ENCODE results near the gene RIN1. TPM values are rescaled to one million over a fixed set of nuclear protein-coding genes. Genes with fewer than 3 reads are reported as not detected.

RIN1 gene
- total and polyA plus RNA-seq, 7 experiments from 2014 or later, result 1.4 to 22.9 (median 9.1) TPM

GRCh38 chr11:66371627-66372415 lies 35.6 kb upstream of the RIN1 start, which contains the start of gene SLC29A2:
Gene SLC29A2, minus strand, starts transcription at chr11:66371760. Its CDS starts 169 bp downstream, at chr11:66371591.
- peaks cover 0 to 3% (median 0%) of the 10 kb centered on the region in 5 donors for H3K27me3 Mint-ChIP-seq
- peak within 1 kb of the TSS; percentile 83 for H3K27ac ChIP-seq (ENCODE audit: low read depth, low read length)
- H3K4me3 Mint-ChIP-seq, result peak within 1 kb of the TSS; percentile 81 to 96 (median 88)
- peaks cover 0 to 24% (median 13%) of the 10 kb centered on the region in 7 donors for H3K4me1 Mint-ChIP-seq
- H3K4me1 ChIP-seq (ENCODE audit: control insufficient read depth in 2 of 2, insufficient read depth in 2 of 2, low read length in 2 of 2), result peaks cover 4 to 8% of the 10 kb centered on the region in 2 donors
- ATAC-seq, result peak; percentile 89
- intact Hi-C loops (cut with micrococcal nuclease), result loop anchor here (1.0 to 5.0 kb wide), 5 partner anchors 14 to 67 kb away; partner anchors contain the start of genes BRMS1 (in 2 of the 2) and MRPL11 (in 2 of the 2)
- H3K27ac Mint-ChIP-seq, result peak within 1 kb of the TSS; percentile 79 to 95 (median 90)
- peaks cover 0 to 8% (median 0%) of the 10 kb centered on the region in 3 experiments for H3K36me3 ChIP-seq (ENCODE audit: control insufficient read depth in 2 of 3, insufficient read depth in 3 of 3, low read length in 3 of 3)
- peak within 1 kb of the TSS; percentile 72 for H3K4me3 ChIP-seq (ENCODE audit: low read length)
- no peaks in the 10 kb centered on the region for H3K27me3 ChIP-seq (ENCODE audit: control insufficient read depth in 2 of 2, insufficient read depth in 2 of 2, low read length in 2 of 2)
- peak; percentile 53 to 85 (median 80) for DNase-seq
- POLR2A ChIA-PET, result interaction anchor here (0.8 to 4.8 kb wide), 12 partner anchors 14 to 586 kb away, joined by 3 to 58 read pairs (median 4); partner anchors contain the start of genes B4GAT1, BRMS1, CD248 and MRPL11
- no peaks in the 10 kb centered on the region for H3K9me3 ChIP-seq (ENCODE audit: control insufficient read depth in 2 of 3, low read length in 3 of 3)
- CTCF ChIA-PET, result interaction anchor here (0.6 to 1.9 kb wide), 4 partner anchors 14 to 414 kb away, joined by 4 to 14 read pairs (median 6); no protein-coding TSS in a partner anchor
- H3K9me3 Mint-ChIP-seq, result no peaks in the 10 kb centered on the region
- H3K36me3 Mint-ChIP-seq, result no peaks in the 10 kb centered on the region

DNA sequence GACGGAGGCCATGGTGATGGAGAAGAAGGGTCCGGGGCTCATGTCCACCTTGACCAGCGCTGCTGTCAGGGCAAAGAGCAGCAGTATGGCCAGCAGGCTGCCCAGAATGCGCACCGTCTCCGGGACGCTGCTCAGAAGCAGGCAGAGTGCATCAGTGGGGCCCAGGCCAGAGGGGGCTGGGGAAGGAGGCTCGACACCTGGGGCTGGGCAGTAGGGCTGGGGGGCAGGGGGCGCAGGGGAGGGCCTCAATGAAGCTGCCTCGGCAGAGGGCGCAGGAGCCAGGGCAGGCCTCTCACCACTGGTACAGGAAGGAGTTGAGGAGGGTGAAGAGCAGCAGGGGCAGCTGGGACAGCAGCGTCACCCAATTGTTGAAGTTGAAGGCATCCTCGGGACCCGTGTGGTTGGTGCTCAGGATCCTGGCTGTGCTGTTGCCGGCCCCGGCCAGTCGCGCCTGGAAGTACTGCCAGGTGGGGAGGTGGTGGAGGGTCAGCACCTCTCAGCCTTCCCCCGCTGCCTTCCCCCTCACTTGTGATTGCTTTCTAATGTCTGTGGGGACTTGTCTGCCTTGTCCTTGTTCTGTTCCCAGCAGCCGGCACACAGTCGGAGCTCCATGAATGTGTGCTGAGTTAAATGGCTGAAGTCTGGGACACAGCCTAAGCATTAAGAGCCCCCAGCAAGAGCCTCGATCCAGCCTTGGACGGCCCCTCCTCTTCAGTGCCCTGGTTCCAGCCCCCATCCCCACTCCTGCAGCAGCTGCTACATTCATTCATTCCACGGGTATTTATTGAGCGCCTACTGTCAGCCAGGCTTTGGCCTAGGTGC lies 33.0 kb upstream of the RIN1 start:
- no peak for ATAC-seq
- H3K27me3 ChIP-seq (ENCODE audit: control insufficient read depth in 2 of 2, insufficient read depth in 2 of 2, low read length in 2 of 2), result no peaks in the 10 kb centered on the region
- DNase-seq, result no peak
- no peaks in the 10 kb centered on the region for H3K9me3 Mint-ChIP-seq
- peaks cover 0 to 8% (median 0%) of the 10 kb centered on the region in 3 experiments for H3K36me3 ChIP-seq (ENCODE audit: control insufficient read depth in 2 of 3, insufficient read depth in 3 of 3, low read length in 3 of 3)
- peaks cover 4 to 8% of the 10 kb centered on the region in 2 donors for H3K4me1 ChIP-seq (ENCODE audit: control insufficient read depth in 2 of 2, insufficient read depth in 2 of 2, low read length in 2 of 2)
- no peaks in the 10 kb centered on the region for H3K36me3 Mint-ChIP-seq
- no peak overlapping the region for H3K27ac ChIP-seq (ENCODE audit: low read depth, low read length)
- H3K4me3 Mint-ChIP-seq, result peak overlapping the region in 9 of 10 donors; percentile 0 to 96 (median 41)
- H3K4me3 ChIP-seq (ENCODE audit: low read length), result no peak overlapping the region
- H3K27me3 Mint-ChIP-seq, result no peaks in the 10 kb centered on the region
- intact Hi-C loops (cut with micrococcal nuclease), result no loop called here
- peaks cover 0 to 24% (median 13%) of the 10 kb centered on the region in 7 donors for H3K4me1 Mint-ChIP-seq
- H3K9me3 ChIP-seq (ENCODE audit: control insufficient read depth in 2 of 3, low read length in 3 of 3), result no peaks in the 10 kb centered on the region
- H3K27ac Mint-ChIP-seq, result peak overlapping the region in 2 of 9 donors; percentile 38 to 46
- CTCF ChIA-PET, result interaction anchor here (1.4 kb wide), 1 partner anchor 17 kb away, joined by 5 read pairs; no protein-coding TSS in a partner anchor
- POLR2A ChIA-PET, result interaction anchor here (1.5 to 4.8 kb wide), 2 partner anchors 23 to 34 kb away, joined by 3 to 58 read pairs; partner anchors contain the start of genes B4GAT1 and BRMS1

GRCh38 chr11:66368484-66368883 lies 32.2 kb upstream of the RIN1 start:
- H3K36me3 ChIP-seq (ENCODE audit: control insufficient read depth in 2 of 3, insufficient read depth in 3 of 3, low read length in 3 of 3), result peaks cover 0 to 8% (median 0%) of the 10 kb centered on the region in 3 experiments
- Mint-ChIP-seq H3K4me3 (peak overlapping the region in 2 of 10 donors; percentile 37 to 44), H3K36me3 (no peaks in the 10 kb centered on the region), H3K27ac (peak overlapping the region in 1 of 9 donors; percentile 38), H3K27me3 (no peaks in the 10 kb centered on the region), H3K9me3 (no peaks in the 10 kb centered on the region), H3K4me1 (peaks cover 0 to 24% (median 13%) of the 10 kb centered on the region in 7 donors)
- intact Hi-C loops (cut with micrococcal nuclease), result no loop called here
- DNase-seq, result no peak
- H3K9me3 ChIP-seq (ENCODE audit: control insufficient read depth in 2 of 3, low read length in 3 of 3), result no peaks in the 10 kb centered on the region
- POLR2A ChIA-PET, result interaction anchor here (1.0 to 4.8 kb wide), 2 partner anchors 10 to 22 kb away, joined by 3 to 58 read pairs; partner anchors contain the start of genes B4GAT1 and BRMS1
- H3K27me3 ChIP-seq (ENCODE audit: control insufficient read depth in 2 of 2, insufficient read depth in 2 of 2, low read length in 2 of 2), result no peaks in the 10 kb centered on the region
- no peak overlapping the region for H3K4me3 ChIP-seq (ENCODE audit: low read length)
- H3K4me1 ChIP-seq (ENCODE audit: control insufficient read depth in 2 of 2, insufficient read depth in 2 of 2, low read length in 2 of 2), result peaks cover 4 to 8% of the 10 kb centered on the region in 2 donors
- no peak for ATAC-seq
- CTCF ChIA-PET, result no interaction called here
- H3K27ac ChIP-seq (ENCODE audit: low read depth, low read length), result no peak overlapping the region

- ChIA-PET POLR2A (interaction anchor here (1.0 to 4.8 kb wide), 2 partner anchors 10 to 21 kb away, joined by 3 to 58 read pairs; partner anchors contain the start of genes B4GAT1 and BRMS1), CTCF (interaction anchor here (1.1 to 1.3 kb wide), 2 partner anchors 17 to 56 kb away, joined by 3 to 4 read pairs; no protein-coding TSS in a partner anchor)
- no peak for ATAC-seq
- Mint-ChIP-seq H3K4me1 (peaks cover 0 to 21% (median 12%) of the 10 kb centered on the region in 7 donors), H3K27ac (peak overlapping the region in 3 of 9 donors; percentile 28 to 69 (median 34)), H3K9me3 (no peaks in the 10 kb centered on the region), H3K4me3 (peak overlapping the region in 2 of 10 donors; percentile 17 to 29), H3K27me3 (no peaks in the 10 kb centered on the region), H3K36me3 (no peaks in the 10 kb centered on the region)
- DNase-seq, result no peak
- Histone ChIP-seq H3K4me3 (ENCODE audit: low read length) (no peak overlapping the region), H3K27ac (ENCODE audit: low read depth, low read length) (no peak overlapping the region), H3K4me1 (ENCODE audit: control insufficient read depth in 2 of 2, insufficient read depth in 2 of 2, low read length in 2 of 2) (peaks cover 4 to 7% of the 10 kb centered on the region in 2 donors), H3K36me3 (ENCODE audit: control insufficient read depth in 2 of 3, insufficient read depth in 3 of 3, low read length in 3 of 3) (peaks cover 0 to 13% (median 0%) of the 10 kb centered on the region in 3 experiments), H3K9me3 (ENCODE audit: control insufficient read depth in 2 of 3, low read length in 3 of 3) (no peaks in the 10 kb centered on the region), H3K27me3 (ENCODE audit: control insufficient read depth in 2 of 2, insufficient read depth in 2 of 2, low read length in 2 of 2) (no peaks in the 10 kb centered on the region)
- intact Hi-C loops (cut with micrococcal nuclease), result no loop called here
Observed at GRCh38 chr11:66367561-66368312, 31.5 kb upstream of the RIN1 start.

- Histone ChIP-seq H3K36me3 (ENCODE audit: control insufficient read depth in 2 of 3, insufficient read depth in 3 of 3, low read length in 3 of 3) (peaks cover 0 to 15% (median 0%) of the 10 kb centered on the region in 3 experiments), H3K27ac (ENCODE audit: low read depth, low read length) (no peak overlapping the region), H3K4me1 (ENCODE audit: control insufficient read depth in 2 of 2, insufficient read depth in 2 of 2, low read length in 2 of 2) (peaks cover 0 to 4% of the 10 kb centered on the region in 2 donors), H3K27me3 (ENCODE audit: control insufficient read depth in 2 of 2, insufficient read depth in 2 of 2, low read length in 2 of 2) (no peaks in the 10 kb centered on the region), H3K9me3 (ENCODE audit: control insufficient read depth in 2 of 3, low read length in 3 of 3) (no peaks in the 10 kb centered on the region), H3K4me3 (ENCODE audit: low read length) (no peak overlapping the region)
- no peak for DNase-seq
- peak overlapping the region in 1 of 9 donors; percentile 19 for H3K27ac Mint-ChIP-seq
- no peak overlapping the region for H3K4me3 Mint-ChIP-seq
- no peak for ATAC-seq
- POLR2A ChIA-PET, result no interaction called here
- CTCF ChIA-PET, result interaction anchor here (0.7 to 1.3 kb wide), 3 partner anchors 18 to 56 kb away, joined by 3 to 4 read pairs (median 3); no protein-coding TSS in a partner anchor
- peaks cover 0 to 16% (median 12%) of the 10 kb centered on the region in 7 donors for H3K4me1 Mint-ChIP-seq
- intact Hi-C loops (cut with micrococcal nuclease), result no loop called here
- H3K36me3 Mint-ChIP-seq, result no peaks in the 10 kb centered on the region
- H3K27me3 Mint-ChIP-seq, result no peaks in the 10 kb centered on the region
- no peaks in the 10 kb centered on the region for H3K9me3 Mint-ChIP-seq
Observed at GRCh38 chr11:66366844-66367477, 30.7 kb upstream of the RIN1 start.
